ENCODE data around the gene PDCD1.

DNA sequence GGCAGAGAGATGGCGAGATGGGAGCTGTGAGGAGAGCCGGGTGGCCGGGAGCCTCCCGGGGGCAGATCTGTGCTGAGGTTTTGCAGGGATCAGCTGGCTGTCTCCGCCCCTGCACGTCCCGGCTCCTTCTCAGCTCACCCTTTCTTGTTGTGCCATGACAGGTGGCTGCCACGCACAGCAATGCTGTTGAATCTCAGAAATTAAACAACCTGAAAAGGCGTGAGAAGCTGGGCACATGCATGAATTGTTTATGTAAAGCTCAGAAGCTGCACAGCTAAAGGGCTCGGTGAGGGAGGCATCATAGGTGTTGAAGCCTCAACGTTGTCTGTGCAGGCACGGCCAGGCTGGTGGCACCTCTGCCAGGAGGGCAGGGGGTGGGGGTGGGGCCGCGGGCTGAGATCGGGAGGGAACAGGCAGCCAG, 10.0 kb upstream of the PDCD1 start:
- TF ChIP-seq, protein P1, sequence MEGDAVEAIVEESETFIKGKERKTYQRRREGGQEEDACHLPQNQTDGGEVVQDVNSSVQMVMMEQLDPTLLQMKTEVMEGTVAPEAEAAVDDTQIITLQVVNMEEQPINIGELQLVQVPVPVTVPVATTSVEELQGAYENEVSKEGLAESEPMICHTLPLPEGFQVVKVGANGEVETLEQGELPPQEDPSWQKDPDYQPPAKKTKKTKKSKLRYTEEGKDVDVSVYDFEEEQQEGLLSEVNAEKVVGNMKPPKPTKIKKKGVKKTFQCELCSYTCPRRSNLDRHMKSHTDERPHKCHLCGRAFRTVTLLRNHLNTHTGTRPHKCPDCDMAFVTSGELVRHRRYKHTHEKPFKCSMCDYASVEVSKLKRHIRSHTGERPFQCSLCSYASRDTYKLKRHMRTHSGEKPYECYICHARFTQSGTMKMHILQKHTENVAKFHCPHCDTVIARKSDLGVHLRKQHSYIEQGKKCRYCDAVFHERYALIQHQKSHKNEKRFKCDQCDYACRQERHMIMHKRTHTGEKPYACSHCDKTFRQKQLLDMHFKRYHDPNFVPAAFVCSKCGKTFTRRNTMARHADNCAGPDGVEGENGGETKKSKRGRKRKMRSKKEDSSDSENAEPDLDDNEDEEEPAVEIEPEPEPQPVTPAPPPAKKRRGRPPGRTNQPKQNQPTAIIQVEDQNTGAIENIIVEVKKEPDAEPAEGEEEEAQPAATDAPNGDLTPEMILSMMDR (IDR thresholded peaks at IDR 0.05) = no peak
- TF ChIP-seq POLR2A (IDR thresholded peaks at IDR 0.05) = no peak

Measured in thyroid gland (tissue), 4 donors.